Mucosa of stomach (tissue), 1 donor: ENCODE results near the gene HIBADH.

Experiments used
- H3K27me3 ChIP-seq: one replicate; pipeline ENCODE4 v1.7.0; 2013; ENCODE audit warnings: mild to moderate bottlenecking, low read length; ENCODE audit not compliant: control insufficient read depth, insufficient read depth
- H3K36me3 ChIP-seq: one replicate; pipeline ENCODE4 v1.7.0; 2013; ENCODE audit warnings: low read length; ENCODE audit not compliant: control insufficient read depth, insufficient read depth
- H3K4me1 ChIP-seq: one replicate; pipeline ENCODE4 v1.7.0; 2013; ENCODE audit warnings: mild to moderate bottlenecking, low read length; ENCODE audit not compliant: control insufficient read depth, insufficient read depth
- H3K4me3 ChIP-seq: one replicate; pipeline ENCODE4 v1.7.0; 2013; ENCODE audit warnings: low read length
- H3K9ac ChIP-seq: one replicate; pipeline ENCODE4 v1.7.0; 2013; ENCODE audit warnings: mild to moderate bottlenecking, low read length, moderate library complexity
- H3K9me3 ChIP-seq: one replicate; pipeline ENCODE4 v1.7.0; 2013; ENCODE audit warnings: mild to moderate bottlenecking, low read length, moderate library complexity; ENCODE audit not compliant: control insufficient read depth
- donor health status: Pancreatic carcinoma.

HIBADH gene

DNA sequence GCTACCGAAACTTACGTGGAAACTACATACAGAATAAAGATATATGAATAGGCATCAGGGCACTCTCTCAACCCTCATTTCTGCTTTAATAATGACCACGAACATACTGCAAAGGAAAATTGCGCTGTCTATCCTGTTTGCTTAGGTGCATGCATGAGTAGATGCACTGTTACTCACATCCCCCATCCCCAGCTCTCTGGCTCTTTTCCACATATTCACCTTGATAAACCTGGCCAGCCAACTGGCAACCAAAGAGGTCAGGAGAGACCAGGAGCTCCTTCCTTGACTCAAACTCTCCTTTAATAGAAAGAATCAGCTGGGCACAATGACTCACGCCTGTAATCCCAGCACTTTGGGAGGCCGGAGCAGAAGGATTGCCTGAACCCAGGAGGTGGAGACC lies 29.6 kb downstream of the HIBADH start:
- Histone ChIP-seq H3K36me3 (no peaks in the 10 kb centered on the region), H3K9ac (no peak overlapping the region), H3K27me3 (no peaks in the 10 kb centered on the region), H3K9me3 (no peaks in the 10 kb centered on the region), H3K4me3 (no peak overlapping the region), H3K4me1 (no peaks in the 10 kb centered on the region)

DNA sequence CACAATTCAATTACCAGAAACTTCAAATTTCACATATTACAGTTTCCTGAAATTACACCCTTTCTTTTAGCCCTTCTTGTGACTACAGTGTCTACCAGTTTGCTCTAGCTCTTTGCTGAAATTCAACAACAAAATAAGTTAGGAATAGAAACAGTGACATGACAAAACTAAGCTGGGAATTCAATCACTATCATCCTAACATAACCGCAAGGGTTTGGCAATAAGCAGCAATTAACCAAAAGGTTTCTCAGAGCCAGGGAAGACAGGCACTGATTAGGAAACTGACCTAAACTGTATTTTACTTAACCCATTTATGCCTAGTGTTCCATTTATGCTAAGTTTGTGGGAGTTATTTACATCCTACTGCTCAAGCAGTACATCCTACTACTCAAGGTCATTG lies 31.3 kb downstream of the HIBADH start:
- Histone ChIP-seq H3K27me3 (no peaks in the 10 kb centered on the region), H3K9ac (no peak overlapping the region), H3K4me3 (no peak overlapping the region), H3K4me1 (no peaks in the 10 kb centered on the region), H3K36me3 (no peaks in the 10 kb centered on the region), H3K9me3 (no peaks in the 10 kb centered on the region)

DNA sequence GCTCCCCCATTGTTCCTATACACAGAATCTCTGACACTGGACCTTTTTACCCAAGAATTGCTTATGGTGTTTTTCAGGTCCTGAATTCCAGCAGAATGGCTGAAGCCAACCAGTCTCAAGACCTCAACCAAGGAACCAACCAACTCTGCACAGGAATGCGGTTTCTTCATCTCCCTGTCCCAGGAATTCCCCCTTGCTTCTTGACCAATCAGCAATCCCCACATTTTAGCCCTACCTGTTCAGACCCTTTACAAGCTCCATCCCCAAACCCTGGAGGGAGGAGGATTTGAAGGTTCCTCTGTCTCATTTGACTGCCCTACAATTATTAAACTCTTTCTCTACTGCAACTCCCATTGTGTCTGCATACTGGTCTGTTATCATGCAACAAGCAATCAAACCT lies 35.5 kb downstream of the HIBADH start:
- no peaks in the 10 kb centered on the region for H3K27me3 ChIP-seq
- H3K4me3 ChIP-seq = no peak overlapping the region
- H3K36me3 ChIP-seq = no peaks in the 10 kb centered on the region
- H3K9ac ChIP-seq = no peak overlapping the region
- H3K4me1 ChIP-seq = no peaks in the 10 kb centered on the region
- H3K9me3 ChIP-seq = no peaks in the 10 kb centered on the region

DNA sequence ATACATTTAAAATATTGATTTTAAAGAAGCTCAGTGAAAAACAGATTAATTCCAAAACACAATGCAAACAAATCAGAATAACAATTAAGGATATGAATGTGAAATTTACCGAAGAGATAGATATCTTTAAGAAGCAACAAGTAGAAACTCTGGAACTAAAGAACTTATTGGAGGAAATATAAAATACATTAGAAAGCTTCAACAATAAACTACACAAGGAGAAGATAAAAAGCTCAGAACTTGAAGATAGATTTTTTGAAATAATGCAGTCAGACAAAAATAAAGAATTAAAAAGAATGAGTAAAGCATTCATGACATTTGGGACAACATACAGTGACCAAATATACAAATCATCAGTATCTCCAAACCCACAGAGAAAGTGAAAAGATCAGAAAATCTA lies 43.2 kb downstream of the HIBADH start:
- Histone ChIP-seq H3K9ac (no peak overlapping the region), H3K4me1 (no peaks in the 10 kb centered on the region), H3K27me3 (no peaks in the 10 kb centered on the region), H3K9me3 (peaks cover 5% of the 10 kb centered on the region), H3K36me3 (no peaks in the 10 kb centered on the region), H3K4me3 (no peak overlapping the region)

DNA sequence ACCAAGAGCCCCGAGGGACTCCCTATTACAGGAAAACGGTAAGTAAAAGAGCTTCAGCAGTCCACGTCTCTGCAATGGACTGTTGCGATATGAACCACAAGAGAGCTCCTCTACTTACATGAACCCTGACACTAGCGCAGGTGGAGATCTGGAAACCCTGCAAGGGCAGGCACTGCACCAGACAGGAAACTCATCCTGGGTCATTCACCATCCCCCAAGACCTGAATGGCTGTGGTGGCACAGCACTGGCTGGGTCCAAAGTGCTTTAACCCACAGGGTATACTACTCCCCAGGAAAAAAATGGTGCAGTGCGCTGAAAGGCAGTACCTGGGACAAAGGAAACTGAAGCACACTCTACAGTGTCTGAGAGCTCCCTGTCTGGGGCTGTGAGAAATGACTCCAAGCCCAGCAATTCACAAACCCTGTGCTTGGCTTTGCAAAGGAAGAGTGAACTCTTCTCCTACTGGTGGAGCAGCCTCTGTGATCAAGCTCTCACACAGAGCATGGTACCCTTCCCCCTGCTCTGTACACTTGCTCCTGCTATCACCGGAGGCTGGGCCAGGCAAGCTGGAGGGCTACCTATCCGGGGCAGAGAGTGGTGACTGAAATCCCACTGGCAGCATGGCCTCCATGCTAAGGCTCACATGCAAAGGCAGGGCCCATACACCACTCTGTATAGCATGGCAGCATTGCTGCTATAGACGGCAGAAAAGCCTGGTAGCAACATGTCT lies 44.9 kb downstream of the HIBADH start:
- Histone ChIP-seq H3K27me3 (no peaks in the 10 kb centered on the region), H3K4me3 (no peak overlapping the region), H3K9ac (no peak overlapping the region), H3K9me3 (peaks cover 5% of the 10 kb centered on the region), H3K4me1 (no peaks in the 10 kb centered on the region), H3K36me3 (no peaks in the 10 kb centered on the region)

DNA sequence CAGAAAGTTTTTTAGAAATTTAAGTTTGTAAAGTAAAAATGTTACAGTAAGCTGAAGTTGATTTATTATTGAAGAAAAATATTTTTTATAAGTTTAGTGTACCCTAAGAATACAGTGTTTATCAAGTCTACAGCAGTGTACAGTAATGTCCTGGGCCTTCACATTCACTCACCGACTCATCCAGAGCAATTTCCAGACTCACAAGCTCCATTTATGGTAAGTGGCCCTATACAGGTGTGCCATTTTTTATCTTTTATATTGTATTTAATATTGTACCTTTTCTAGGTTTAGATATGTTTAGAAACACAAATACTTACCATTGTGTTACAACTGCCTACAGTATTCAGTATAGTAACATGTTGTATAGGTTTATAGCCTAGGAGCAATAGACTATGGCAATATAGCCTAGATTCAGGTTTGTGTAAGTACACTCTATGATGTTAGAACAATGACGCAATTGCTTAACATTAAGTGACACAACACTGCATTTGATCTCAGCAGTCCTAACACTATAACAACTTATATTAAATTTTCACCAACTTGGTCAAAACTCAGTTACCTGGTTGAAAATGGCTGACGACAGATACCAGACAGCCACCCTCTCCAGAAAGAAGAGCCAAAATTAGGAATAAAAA lies 45.7 kb downstream of the HIBADH start:
- no peak overlapping the region for H3K9ac ChIP-seq
- H3K4me3 ChIP-seq = no peak overlapping the region
- peaks cover 5% of the 10 kb centered on the region for H3K9me3 ChIP-seq
- no peaks in the 10 kb centered on the region for H3K27me3 ChIP-seq
- H3K36me3 ChIP-seq = no peaks in the 10 kb centered on the region
- H3K4me1 ChIP-seq = no peaks in the 10 kb centered on the region

DNA sequence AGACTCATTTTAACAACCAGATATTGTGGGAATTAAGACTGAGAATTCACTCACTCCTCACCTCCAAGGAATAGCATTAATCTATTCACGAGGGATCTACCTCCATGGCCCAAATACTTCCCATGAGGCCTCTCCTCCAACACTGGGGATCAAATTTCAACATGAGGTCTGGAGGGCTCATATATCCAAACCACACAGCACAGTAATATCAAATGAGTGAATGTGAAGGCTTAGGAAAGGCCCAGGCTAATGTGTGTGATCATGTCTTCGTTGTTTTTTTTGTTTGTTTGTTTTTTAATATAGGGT lies 46.5 kb downstream of the HIBADH start:
- peaks cover 5% of the 10 kb centered on the region for H3K9me3 ChIP-seq
- no peaks in the 10 kb centered on the region for H3K36me3 ChIP-seq
- H3K4me3 ChIP-seq = no peak overlapping the region
- H3K27me3 ChIP-seq = no peaks in the 10 kb centered on the region
- no peaks in the 10 kb centered on the region for H3K4me1 ChIP-seq
- no peak overlapping the region for H3K9ac ChIP-seq

DNA sequence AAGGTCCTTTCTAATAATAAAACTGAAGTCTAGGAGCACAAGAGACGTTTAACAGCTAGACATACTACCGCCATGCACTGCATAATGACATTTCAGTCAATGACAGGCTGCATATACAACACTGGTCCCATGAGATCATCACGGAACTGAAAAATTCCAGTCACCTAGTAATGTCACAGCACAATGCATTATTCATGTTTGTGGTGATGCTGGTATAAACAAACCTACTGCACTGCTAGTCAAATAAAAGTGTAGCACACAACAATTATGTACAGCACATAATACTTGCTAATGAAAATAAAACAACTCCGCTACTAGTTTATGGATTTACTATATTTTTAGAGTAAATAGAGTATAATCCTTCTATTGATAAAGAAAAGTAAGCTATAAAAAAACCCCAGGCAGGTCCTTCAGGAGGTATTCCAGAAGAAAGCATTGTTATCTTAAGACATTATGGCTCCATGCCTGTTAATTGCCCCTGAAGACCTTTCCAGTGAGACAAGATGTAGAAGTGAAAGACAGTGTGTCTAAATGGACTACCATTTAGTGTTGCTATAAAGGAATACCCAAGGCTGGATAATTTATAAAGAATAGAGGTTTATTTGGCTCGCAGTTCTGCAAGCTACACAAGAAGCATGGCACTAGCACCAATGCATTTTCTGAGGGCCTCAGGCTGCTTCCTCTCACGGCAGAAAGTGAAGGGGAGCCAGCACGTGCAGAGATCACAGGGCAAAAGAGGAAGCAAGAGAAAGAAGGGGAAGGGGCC lies 47.1 kb downstream of the HIBADH start:
- no peaks in the 10 kb centered on the region for H3K27me3 ChIP-seq
- H3K9ac ChIP-seq = no peak overlapping the region
- no peaks in the 10 kb centered on the region for H3K4me1 ChIP-seq
- H3K9me3 ChIP-seq = peaks cover 5% of the 10 kb centered on the region
- no peaks in the 10 kb centered on the region for H3K36me3 ChIP-seq
- H3K4me3 ChIP-seq = no peak overlapping the region

DNA sequence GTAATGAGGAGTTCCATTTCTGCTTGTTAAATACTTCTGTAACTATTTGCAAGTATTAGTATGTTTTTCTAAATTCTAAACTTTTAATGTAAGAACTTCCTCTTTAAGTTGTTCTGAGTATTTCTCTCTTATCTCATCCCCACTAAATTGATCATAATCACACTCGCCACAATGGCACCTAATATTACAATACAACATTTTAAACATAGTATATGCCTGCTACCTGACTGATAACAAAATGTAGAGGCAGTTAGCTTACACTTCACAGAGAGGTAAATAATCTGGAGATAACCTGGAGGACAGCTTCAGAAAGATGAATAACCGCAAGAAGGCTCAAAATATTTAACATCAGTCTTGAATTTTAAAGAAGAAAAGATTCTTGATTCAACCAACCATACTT lies 48.6 kb downstream of the HIBADH start:
- Histone ChIP-seq H3K4me1 (no peaks in the 10 kb centered on the region), H3K9me3 (peaks cover 3% of the 10 kb centered on the region), H3K27me3 (no peaks in the 10 kb centered on the region), H3K36me3 (no peaks in the 10 kb centered on the region), H3K9ac (no peak overlapping the region), H3K4me3 (no peak overlapping the region)

DNA sequence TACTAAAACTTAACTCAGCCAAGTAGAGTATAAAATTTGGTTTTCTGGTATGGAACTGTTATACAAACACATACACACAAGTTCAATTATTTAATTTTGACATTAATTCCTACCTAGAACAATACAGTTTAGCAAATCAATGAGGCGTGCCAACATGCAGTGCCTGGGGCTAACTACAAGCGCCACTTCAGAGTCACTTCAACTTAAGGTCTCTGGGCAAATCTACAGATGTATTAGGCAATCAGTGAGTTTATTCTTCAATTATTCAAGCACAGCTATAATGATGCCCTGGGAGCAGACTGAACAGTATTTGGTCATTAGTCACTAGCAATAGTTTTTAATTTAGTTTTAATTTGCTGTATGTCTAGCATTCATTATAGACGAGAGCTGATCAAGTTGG lies 51.6 kb downstream of the HIBADH start:
- no peak overlapping the region for H3K4me3 ChIP-seq

DNA sequence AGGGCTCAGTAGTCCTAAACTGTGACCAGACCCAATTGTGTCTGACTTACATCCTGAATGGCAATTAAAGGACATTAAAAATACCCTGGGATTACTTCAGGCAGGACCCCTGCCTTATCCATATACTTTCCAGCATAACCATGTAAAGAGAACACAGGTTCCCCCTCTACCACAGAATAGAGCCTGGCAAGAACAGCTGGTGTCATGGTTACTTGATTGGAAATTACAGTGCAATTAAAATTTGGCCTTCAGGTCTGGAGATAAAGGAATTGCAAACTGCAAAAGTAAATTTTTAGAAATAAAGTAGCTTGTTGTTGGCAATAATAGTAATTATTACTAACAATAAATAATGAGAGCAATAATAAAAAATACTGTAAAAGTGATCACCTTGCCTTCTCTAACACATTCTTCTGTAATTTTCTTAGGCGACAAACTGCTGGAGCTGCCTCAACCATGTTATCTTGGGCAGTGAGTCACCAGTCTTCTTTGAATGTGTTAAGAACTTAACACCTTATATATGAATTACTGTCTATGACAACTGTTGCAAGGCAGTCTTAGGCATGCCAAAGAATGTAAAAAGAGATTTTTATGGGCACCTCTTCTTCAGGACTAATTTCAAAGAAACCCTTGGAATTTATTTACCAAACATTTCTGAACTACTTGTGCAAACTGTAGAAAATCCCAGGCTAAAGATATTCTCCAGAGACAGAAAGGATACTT lies 53.7 kb downstream of the HIBADH start:
- no peaks in the 10 kb centered on the region for H3K9me3 ChIP-seq
- no peak overlapping the region for H3K9ac ChIP-seq
- H3K4me3 ChIP-seq = no peak overlapping the region
- H3K27me3 ChIP-seq = no peaks in the 10 kb centered on the region
- H3K36me3 ChIP-seq = no peaks in the 10 kb centered on the region
- H3K4me1 ChIP-seq = no peaks in the 10 kb centered on the region

More for the DNA sequence above, 51.6 kb downstream of the HIBADH start:
- Histone ChIP-seq H3K27me3 (no peaks in the 10 kb centered on the region), H3K9ac (no peak overlapping the region), H3K4me1 (no peaks in the 10 kb centered on the region), H3K9me3 (no peaks in the 10 kb centered on the region), H3K36me3 (no peaks in the 10 kb centered on the region)

DNA sequence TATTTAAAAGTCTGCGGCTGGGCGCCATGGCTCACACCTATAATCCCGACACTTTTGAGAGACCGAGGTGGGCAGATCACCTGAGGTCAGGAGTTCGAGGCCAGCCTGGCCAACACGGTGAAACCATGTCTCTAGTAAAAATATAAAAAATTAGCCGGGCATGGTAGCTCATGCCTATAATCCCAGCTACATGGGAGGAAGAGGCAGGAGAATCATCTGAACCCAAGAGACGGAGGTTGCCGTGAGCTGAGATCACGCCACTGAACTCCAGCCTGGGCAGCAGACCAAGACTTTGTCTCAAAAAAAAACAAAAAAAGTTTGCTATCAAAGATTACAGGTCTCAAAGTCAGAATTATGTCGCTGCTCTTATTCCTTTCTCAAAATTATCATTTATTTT lies 55.5 kb downstream of the HIBADH start:
- Histone ChIP-seq H3K4me3 (no peak overlapping the region), H3K36me3 (no peaks in the 10 kb centered on the region), H3K9me3 (no peaks in the 10 kb centered on the region), H3K4me1 (no peaks in the 10 kb centered on the region), H3K27me3 (no peaks in the 10 kb centered on the region), H3K9ac (no peak overlapping the region)
